ENCODE data around the gene VPS37B. TPM values are rescaled to one million over a fixed set of nuclear protein-coding genes. Genes with fewer than 3 reads are reported as not detected.
A peak's percentile ranks its signal among the peaks of the same experiment; 100 is the strongest.

VPS37B gene
- total RNA-seq, 1 experiment from 2014 or later = 15.0 TPM

- peak; percentile 51 for DNase-seq
- Histone ChIP-seq H3K36me3 (no peaks in the 10 kb centered on the region; the same call in 1 of the 2 replicates), H3K27me3 (no peaks in the 10 kb centered on the region), H3K9me3 (no peaks in the 10 kb centered on the region), H3K4me3 (no peak overlapping the region)
Observed at GRCh38 chr12:122852336-122853275, 43.3 kb downstream of the VPS37B start.

- Histone ChIP-seq H3K27me3 (no peaks in the 10 kb centered on the region), H3K36me3 (no peaks in the 10 kb centered on the region; the same call in 1 of the 2 replicates), H3K9me3 (no peaks in the 10 kb centered on the region), H3K4me3 (no peak overlapping the region)
- DNase-seq = peak; percentile 89
Observed at GRCh38 chr12:122851820-122852219, 44.1 kb downstream of the VPS37B start.

- Histone ChIP-seq H3K27me3 (no peaks in the 10 kb centered on the region), H3K9me3 (no peaks in the 10 kb centered on the region), H3K4me3 (no peak overlapping the region), H3K36me3 (no peaks in the 10 kb centered on the region; the same call in 1 of the 2 replicates)
- peak; percentile 57 for DNase-seq
Observed at GRCh38 chr12:122850695-122851350, 45.1 kb downstream of the VPS37B start.

- no peak for DNase-seq
- no peaks in the 10 kb centered on the region; the same call in 1 of the 2 replicates for H3K36me3 ChIP-seq
Observed at GRCh38 chr12:122850048-122850445, 45.9 kb downstream of the VPS37B start.

GRCh38 chr12:122849352-122850047 is 46.4 kb downstream of the VPS37B start:
- H3K27me3 ChIP-seq = no peaks in the 10 kb centered on the region
- no peak for DNase-seq
- no peaks in the 10 kb centered on the region; the same call in 1 of the 2 replicates for H3K36me3 ChIP-seq
- H3K4me3 ChIP-seq = no peak overlapping the region
- H3K9me3 ChIP-seq = no peaks in the 10 kb centered on the region

More at GRCh38 chr12:122850048-122850445, 45.9 kb downstream of the VPS37B start:
- H3K4me3 ChIP-seq = no peak overlapping the region
- H3K9me3 ChIP-seq = no peaks in the 10 kb centered on the region
- no peaks in the 10 kb centered on the region for H3K27me3 ChIP-seq

GRCh38 chr12:122848471-122849351 is 47.2 kb downstream of the VPS37B start:
- DNase-seq = no peak
- Histone ChIP-seq H3K4me3 (no peak overlapping the region), H3K9me3 (no peaks in the 10 kb centered on the region), H3K36me3 (no peaks in the 10 kb centered on the region; the same call in 1 of the 2 replicates), H3K27me3 (no peaks in the 10 kb centered on the region)

GRCh38 chr12:122847921-122848421 is 48.0 kb downstream of the VPS37B start:
- Histone ChIP-seq H3K4me3 (no peak overlapping the region), H3K27me3 (no peaks in the 10 kb centered on the region), H3K9me3 (no peaks in the 10 kb centered on the region), H3K36me3 (no peaks in the 10 kb centered on the region; the same call in 1 of the 2 replicates)
- DNase-seq = no peak

GRCh38 chr12:122847516-122847836 is 48.4 kb downstream of the VPS37B start:
- DNase-seq = no peak
- no peaks in the 10 kb centered on the region for H3K36me3 ChIP-seq
- H3K9me3 ChIP-seq = no peaks in the 10 kb centered on the region
- no peak overlapping the region for H3K4me3 ChIP-seq
- no peaks in the 10 kb centered on the region for H3K27me3 ChIP-seq

GRCh38 chr12:122846622-122847515 is 49.1 kb downstream of the VPS37B start:
- Histone ChIP-seq H3K9me3 (no peaks in the 10 kb centered on the region), H3K27me3 (no peaks in the 10 kb centered on the region), H3K4me3 (no peak overlapping the region), H3K36me3 (no peaks in the 10 kb centered on the region)
- DNase-seq = no peak

- H3K36me3 ChIP-seq = no peaks in the 10 kb centered on the region
- H3K4me3 ChIP-seq = no peak overlapping the region
- H3K9me3 ChIP-seq = no peaks in the 10 kb centered on the region
- no peak for DNase-seq
- no peaks in the 10 kb centered on the region for H3K27me3 ChIP-seq
Observed at GRCh38 chr12:122845865-122846621, 49.9 kb downstream of the VPS37B start.

GRCh38 chr12:122845041-122845864 is 50.7 kb downstream of the VPS37B start:
- Histone ChIP-seq H3K27me3 (no peaks in the 10 kb centered on the region), H3K9me3 (no peaks in the 10 kb centered on the region), H3K4me3 (no peak overlapping the region), H3K36me3 (no peaks in the 10 kb centered on the region)
- DNase-seq = no peak

GRCh38 chr12:122844366-122844971 is 51.5 kb downstream of the VPS37B start:
- H3K36me3 ChIP-seq = no peaks in the 10 kb centered on the region
- no peak overlapping the region for H3K4me3 ChIP-seq
- H3K27me3 ChIP-seq = no peaks in the 10 kb centered on the region
- no peak for DNase-seq
- no peaks in the 10 kb centered on the region for H3K9me3 ChIP-seq

- no peak for DNase-seq
- Histone ChIP-seq H3K27me3 (no peaks in the 10 kb centered on the region), H3K4me3 (no peak overlapping the region), H3K36me3 (no peaks in the 10 kb centered on the region), H3K9me3 (no peaks in the 10 kb centered on the region)
Observed at GRCh38 chr12:122843455-122843854, 52.5 kb downstream of the VPS37B start.

Data from MG63 (cell line).